ENCODE measurements around the gene PABPC3.

PABPC3 gene

DNA sequence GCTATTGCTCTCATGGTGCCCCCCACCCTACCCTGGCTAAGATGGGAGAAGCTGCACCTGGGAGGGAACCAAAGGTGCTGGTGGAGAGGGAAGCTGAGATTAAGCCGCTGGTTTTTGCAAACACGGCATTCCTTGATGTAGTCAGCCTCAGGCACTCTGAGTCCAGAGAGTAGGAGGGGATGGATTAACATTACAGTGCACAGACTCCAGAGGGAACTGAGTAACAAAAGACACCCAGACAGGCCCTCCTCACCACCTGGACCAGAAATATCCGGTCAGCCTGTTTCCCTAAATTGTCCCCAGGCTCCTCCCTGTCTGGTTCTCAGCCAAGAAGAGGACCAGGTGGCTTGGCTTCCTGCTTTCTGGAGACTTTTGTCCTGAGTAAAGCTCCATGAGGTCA lies 28.9 kb upstream of the PABPC3 start:
- Histone ChIP-seq H3K9ac (no peak overlapping the region), H4K20me1 (no peaks in the 10 kb centered on the region), H3K4me2 (no peak overlapping the region), H3K4me3 (no peak overlapping the region), H3K9me3 (no peaks in the 10 kb centered on the region), H3K27me3 (no peaks in the 10 kb centered on the region), H3K4me1 (no peaks in the 10 kb centered on the region), H3K27ac (no peak overlapping the region), H3K36me3 (no peaks in the 10 kb centered on the region)
- TF ChIP-seq Cebpa-rat (IDR thresholded peaks at IDR 0.05): no peak

DNA sequence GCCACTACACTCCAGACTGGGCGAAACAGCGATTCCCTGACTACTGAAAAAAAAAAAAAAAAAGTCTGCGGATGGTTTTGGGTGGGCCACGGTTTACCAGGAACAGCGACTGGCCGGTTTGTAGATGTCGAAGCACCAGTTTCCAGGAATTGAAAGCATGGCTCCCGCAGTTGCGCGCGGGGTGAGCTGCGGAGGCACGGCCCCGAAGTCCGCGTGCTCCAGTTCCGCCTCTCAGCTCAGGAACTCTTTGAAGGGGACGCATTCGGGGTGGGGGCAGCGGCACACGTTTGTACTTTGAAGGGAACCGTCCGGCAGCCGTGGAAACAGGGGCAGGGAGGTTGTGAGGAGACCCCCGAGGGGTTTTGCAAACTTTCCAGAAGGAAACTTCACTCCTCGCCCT lies 27.1 kb upstream of the PABPC3 start:
- Histone ChIP-seq H3K4me2 (no peak overlapping the region), H3K4me3 (no peak overlapping the region), H3K9me3 (no peaks in the 10 kb centered on the region), H3K27ac (no peak overlapping the region), H3K9ac (no peak overlapping the region), H3K36me3 (no peaks in the 10 kb centered on the region), H3K27me3 (no peaks in the 10 kb centered on the region), H3K4me1 (no peaks in the 10 kb centered on the region), H4K20me1 (no peaks in the 10 kb centered on the region)
- TF ChIP-seq Cebpa-rat (IDR thresholded peaks at IDR 0.05): no peak

DNA sequence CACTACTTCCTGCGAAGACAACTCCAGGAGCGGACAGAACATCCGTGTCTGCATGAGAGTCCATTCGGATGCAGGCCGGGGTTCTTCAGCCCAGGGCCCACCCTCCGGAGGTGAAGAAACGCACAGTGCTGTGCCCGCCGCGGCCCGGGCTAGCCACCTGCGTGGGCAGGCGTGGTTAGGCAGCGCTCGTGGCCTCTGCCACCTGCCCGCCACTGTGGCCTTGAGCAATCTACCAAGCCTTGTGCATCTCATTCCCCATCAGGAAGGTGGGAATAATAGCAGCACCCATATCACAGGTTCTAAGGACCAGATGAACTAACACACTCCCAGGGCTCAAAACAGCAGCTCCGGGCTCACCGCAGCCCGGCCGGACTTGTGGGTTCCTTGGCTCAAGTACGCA lies 26.7 kb upstream of the PABPC3 start:
- H3K36me3 ChIP-seq: no peaks in the 10 kb centered on the region
- no peak overlapping the region for H3K9ac ChIP-seq
- H3K4me3 ChIP-seq: no peak overlapping the region
- H3K9me3 ChIP-seq: no peaks in the 10 kb centered on the region
- no peak overlapping the region for H3K27ac ChIP-seq
- TF ChIP-seq Cebpa-rat (IDR thresholded peaks at IDR 0.05): no peak
- H3K4me1 ChIP-seq: no peaks in the 10 kb centered on the region
- H4K20me1 ChIP-seq: no peaks in the 10 kb centered on the region
- H3K4me2 ChIP-seq: no peak overlapping the region
- no peaks in the 10 kb centered on the region for H3K27me3 ChIP-seq

DNA sequence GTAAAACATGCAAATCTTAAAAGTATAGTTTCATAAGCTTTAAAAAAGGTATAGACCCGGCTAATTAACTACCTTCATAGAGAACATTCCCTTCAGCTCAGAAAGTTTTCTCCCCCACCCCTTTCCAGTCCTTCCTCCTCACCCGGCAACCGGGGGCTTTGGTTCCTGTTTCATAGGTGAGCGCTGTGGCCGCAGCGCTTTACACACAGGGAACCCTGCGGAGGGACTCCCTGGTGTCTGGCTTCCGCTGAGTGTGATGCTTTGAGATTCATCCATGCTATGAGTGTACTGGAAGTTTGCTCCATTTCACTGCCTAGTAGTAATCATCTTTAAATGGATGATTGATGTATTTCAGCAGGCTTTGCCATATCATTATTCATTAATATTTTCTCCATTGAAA lies 26.0 kb upstream of the PABPC3 start:
- Histone ChIP-seq H3K4me1 (no peaks in the 10 kb centered on the region), H4K20me1 (no peaks in the 10 kb centered on the region), H3K4me3 (no peak overlapping the region), H3K27ac (no peak overlapping the region), H3K9ac (no peak overlapping the region), H3K9me3 (no peaks in the 10 kb centered on the region), H3K4me2 (no peak overlapping the region), H3K27me3 (no peaks in the 10 kb centered on the region), H3K36me3 (no peaks in the 10 kb centered on the region)
- no peak for TF ChIP-seq Cebpa-rat (IDR thresholded peaks at IDR 0.05)

DNA sequence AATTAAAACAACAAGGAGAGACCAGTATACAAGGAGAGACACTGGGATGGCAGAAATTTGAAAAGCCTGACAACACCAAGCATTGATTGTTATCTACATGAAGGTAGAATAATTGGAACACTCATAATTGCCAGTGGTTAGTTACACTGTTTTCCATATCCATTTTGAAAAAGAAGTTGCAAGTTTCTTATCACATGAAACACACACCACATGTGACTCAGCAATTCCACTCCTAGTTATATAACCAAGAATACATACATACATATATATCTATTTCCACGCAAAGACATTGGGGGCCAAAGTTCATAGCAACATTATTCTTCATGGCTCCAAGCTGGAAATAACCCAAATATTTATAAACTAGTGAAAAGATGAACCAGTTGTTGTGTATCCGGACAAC lies 15.2 kb upstream of the PABPC3 start:
- Histone ChIP-seq H3K9ac (no peak overlapping the region), H4K20me1 (no peaks in the 10 kb centered on the region)
- TF ChIP-seq Cebpa-rat (IDR thresholded peaks at IDR 0.05): no peak

DNA sequence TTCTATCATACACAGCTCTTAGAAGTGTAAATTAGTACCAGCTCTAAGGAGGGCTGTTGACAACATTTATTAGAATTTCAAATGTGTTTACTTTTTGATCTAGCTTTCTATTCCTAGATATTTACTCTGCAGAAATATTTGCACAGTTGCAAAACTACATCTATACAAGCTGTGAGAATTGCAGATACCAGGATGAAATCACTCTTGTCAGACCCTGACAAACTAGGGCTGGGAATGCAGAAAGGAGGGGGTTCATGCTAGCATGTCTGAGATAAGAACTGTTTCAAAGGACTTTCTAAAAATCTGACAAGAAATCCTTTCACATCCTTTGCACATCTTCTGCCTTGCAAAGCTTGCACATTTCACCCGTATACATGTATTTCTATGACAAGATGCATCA lies 11.8 kb upstream of the PABPC3 start:
- no peaks in the 10 kb centered on the region for H3K9me3 ChIP-seq
- H3K4me2 ChIP-seq: no peak overlapping the region
- H3K4me1 ChIP-seq: no peaks in the 10 kb centered on the region
- H3K36me3 ChIP-seq: no peaks in the 10 kb centered on the region
- H3K9ac ChIP-seq: no peak overlapping the region
- H4K20me1 ChIP-seq: no peaks in the 10 kb centered on the region
- H3K4me3 ChIP-seq: no peak overlapping the region
- no peak overlapping the region for H3K27ac ChIP-seq
- TF ChIP-seq Cebpa-rat (IDR thresholded peaks at IDR 0.05): no peak
- H3K27me3 ChIP-seq: no peaks in the 10 kb centered on the region

More for the DNA sequence above, 15.2 kb upstream of the PABPC3 start:
- Histone ChIP-seq H3K27ac (no peak overlapping the region), H3K9me3 (no peaks in the 10 kb centered on the region), H3K27me3 (no peaks in the 10 kb centered on the region), H3K36me3 (no peaks in the 10 kb centered on the region), H3K4me3 (no peak overlapping the region), H3K4me1 (no peaks in the 10 kb centered on the region), H3K4me2 (no peak overlapping the region)

DNA sequence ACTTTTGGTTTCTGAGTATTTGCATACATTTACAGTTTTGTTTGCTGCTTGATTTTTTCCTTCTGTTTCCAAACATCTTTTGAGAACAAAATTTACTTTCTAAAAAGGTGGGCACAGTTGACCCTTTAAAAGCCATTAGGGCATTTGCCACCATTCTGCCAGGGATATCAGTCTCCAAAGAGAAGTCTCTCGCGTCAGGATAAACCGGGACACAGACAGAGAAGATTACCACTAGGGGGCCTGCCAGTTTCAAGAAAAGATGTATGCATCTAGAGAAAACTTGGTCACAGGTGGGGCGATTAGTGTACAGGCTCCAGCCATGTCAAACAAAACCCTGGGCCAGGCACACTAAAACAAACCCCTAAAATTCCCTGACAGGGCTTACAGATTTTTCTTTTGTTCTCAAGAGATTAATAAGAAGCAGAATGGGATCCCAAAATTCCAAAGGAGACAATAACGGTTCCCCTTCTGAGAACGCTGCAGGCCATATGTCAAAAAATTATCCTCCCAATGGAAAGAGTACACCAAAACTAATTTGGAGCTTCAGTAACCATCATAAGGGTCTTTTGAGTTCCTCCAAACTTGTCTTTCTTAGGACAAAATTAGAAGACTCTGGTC lies 10.7 kb upstream of the PABPC3 start:
- H3K4me3 ChIP-seq: no peak overlapping the region
- no peak for TF ChIP-seq Cebpa-rat (IDR thresholded peaks at IDR 0.05)
- H3K36me3 ChIP-seq: no peaks in the 10 kb centered on the region
- H3K9me3 ChIP-seq: no peaks in the 10 kb centered on the region
- H3K9ac ChIP-seq: no peak overlapping the region
- H4K20me1 ChIP-seq: no peaks in the 10 kb centered on the region
- no peaks in the 10 kb centered on the region for H3K4me1 ChIP-seq
- H3K4me2 ChIP-seq: no peak overlapping the region
- H3K27ac ChIP-seq: no peak overlapping the region
- no peaks in the 10 kb centered on the region for H3K27me3 ChIP-seq

DNA sequence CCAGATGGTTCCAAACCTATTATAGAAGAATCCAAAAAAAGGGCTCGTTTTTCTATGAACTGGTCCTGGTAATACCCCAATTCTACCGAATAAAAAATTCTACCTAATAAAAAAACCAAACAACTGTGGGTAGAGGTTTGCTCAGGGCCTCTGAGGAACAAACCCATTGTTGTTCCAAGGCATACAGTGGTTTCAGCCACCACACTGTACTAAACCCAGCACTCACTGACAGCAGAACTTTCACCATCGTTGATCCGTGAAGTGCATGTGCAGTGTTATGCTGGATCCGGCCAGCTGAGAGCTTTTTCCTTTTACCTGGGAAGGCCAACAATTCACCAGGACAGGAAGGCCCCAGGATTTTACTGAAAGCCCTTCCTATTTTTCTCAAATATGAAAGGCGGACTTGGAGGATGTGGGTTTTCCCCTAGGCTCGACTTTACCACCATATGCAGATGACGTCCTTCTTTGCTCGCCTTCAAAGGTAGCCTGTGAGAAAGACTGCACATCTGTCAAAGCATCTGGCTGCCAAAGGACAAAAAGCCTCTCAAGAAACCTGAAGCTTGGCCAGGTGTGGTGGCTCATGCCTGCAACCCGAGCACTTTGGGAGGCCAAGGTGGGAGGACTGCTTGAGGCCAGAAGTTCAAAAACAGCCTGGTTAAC lies 7.2 kb upstream of the PABPC3 start:
- TF ChIP-seq Cebpa-rat (IDR thresholded peaks at IDR 0.05): no peak
- Histone ChIP-seq H3K9ac (no peak overlapping the region), H3K27ac (no peak overlapping the region), H3K27me3 (no peaks in the 10 kb centered on the region), H3K9me3 (no peaks in the 10 kb centered on the region), H3K4me2 (no peak overlapping the region), H4K20me1 (no peaks in the 10 kb centered on the region), H3K4me1 (no peaks in the 10 kb centered on the region), H3K36me3 (no peaks in the 10 kb centered on the region), H3K4me3 (no peak overlapping the region)

DNA sequence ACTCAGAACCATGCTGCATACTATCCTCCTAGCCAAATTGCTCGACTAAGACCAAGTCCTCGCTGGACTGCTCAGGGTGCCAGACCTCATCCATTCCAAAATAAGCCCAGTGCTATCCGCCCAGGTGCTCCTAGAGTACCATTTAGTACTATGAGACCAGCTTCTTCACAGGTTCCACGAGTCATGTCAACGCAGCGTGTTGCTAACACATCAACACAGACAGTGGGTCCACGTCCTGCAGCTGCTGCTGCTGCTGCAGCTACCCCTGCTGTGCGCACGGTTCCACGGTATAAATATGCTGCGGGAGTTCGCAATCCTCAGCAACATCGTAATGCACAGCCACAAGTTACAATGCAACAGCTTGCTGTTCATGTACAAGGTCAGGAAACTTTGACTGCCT lies 1.5 kb downstream of the PABPC3 start:
- H4K20me1 ChIP-seq: no peaks in the 10 kb centered on the region
- TF ChIP-seq Cebpa-rat (IDR thresholded peaks at IDR 0.05): no peak
- H3K4me3 ChIP-seq: no peak overlapping the region
- H3K9me3 ChIP-seq: peaks cover 7% of the 10 kb centered on the region; the same call in 1 of the 2 replicates
- H3K9ac ChIP-seq: no peak overlapping the region
- no peaks in the 10 kb centered on the region for H3K27me3 ChIP-seq
- H3K36me3 ChIP-seq: no peaks in the 10 kb centered on the region
- H3K4me2 ChIP-seq: no peak overlapping the region
- H3K4me1 ChIP-seq: no peaks in the 10 kb centered on the region
- H3K27ac ChIP-seq: no peak overlapping the region

DNA sequence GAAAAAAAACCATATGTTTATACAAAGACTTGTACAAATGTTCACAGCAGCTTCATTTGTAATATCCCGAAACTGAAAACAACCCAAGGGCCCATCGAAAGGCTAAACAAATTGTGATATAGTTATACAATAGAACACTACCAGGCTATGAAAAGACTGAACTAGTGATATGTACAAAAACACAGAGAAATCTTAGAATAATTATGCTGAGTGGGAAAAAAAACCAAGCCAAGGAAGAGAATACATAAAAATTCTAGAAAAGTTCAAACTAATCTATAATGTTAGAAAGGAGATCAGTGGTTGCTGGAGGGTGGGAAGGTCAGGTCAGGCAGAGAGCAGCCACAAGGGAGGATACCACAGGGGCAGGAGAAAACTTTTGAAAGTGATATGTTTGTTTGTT lies 7.8 kb downstream of the PABPC3 start:
- TF ChIP-seq Cebpa-rat (IDR thresholded peaks at IDR 0.05): no peak
- Histone ChIP-seq H3K36me3 (no peaks in the 10 kb centered on the region), H3K27me3 (no peaks in the 10 kb centered on the region), H3K27ac (no peak overlapping the region), H3K4me3 (no peak overlapping the region), H4K20me1 (no peaks in the 10 kb centered on the region), H3K9me3 (no peaks in the 10 kb centered on the region), H3K4me1 (peaks cover 12% of the 10 kb centered on the region), H3K9ac (no peak overlapping the region), H3K4me2 (no peak overlapping the region)
